Muscle of arm (tissue), 12 donors: ENCODE data around the gene HRH1. TPM values are rescaled to one million over a fixed set of nuclear protein-coding genes. Genes with fewer than 3 reads are reported as not detected.

Source experiments
- DNase-seq: peaks from one replicate; pipeline ENCODE4 v3.0.0-alpha.2; 2013
- polyA plus RNA-seq, 12 donors: library from polyadenylated mRNA; unstranded; fragments of 120-200 nt; gene quantifications; one replicate each; pipeline ENCODE4 v1.2.1, GENCODE V29; 2013; ENCODE audit not compliant: insufficient read length in 12 of 12

HRH1 gene
- polyA plus RNA-seq, 12 donors: 1.7 to 8.2 (median 3.6) TPM; not detected in 2

GRCh38 chr3:11307830-11308432, 153.6 kb downstream of the HRH1 start:
- DNase-seq: no peak

- DNase-seq: no peak
These were observed 156.0 kb downstream of the HRH1 start for GRCh38 chr3:11310258-11310657.

- no peak for DNase-seq
These were observed 157.9 kb downstream of the HRH1 start for GRCh38 chr3:11312166-11312565.

Other genes with a start within 250 kb of the HRH1 start
- gene SLC6A1, start 161.7 kb upstream of the HRH1 start, polyA plus RNA-seq: 1 to 10 TPM in 10 of 12 donors, under 1 TPM in 1, not detected in 1; 0.94 to 7.3 (median 2.8) TPM
- 10 to 100 TPM in 11 of 12 donors, not detected in 1; 11.9 to 18.8 (median 15.3) TPM for gene ATG7, start 117.9 kb downstream of the HRH1 start, polyA plus RNA-seq